ENCODE measurements around the gene IQCN.

The IQCN gene

DNA sequence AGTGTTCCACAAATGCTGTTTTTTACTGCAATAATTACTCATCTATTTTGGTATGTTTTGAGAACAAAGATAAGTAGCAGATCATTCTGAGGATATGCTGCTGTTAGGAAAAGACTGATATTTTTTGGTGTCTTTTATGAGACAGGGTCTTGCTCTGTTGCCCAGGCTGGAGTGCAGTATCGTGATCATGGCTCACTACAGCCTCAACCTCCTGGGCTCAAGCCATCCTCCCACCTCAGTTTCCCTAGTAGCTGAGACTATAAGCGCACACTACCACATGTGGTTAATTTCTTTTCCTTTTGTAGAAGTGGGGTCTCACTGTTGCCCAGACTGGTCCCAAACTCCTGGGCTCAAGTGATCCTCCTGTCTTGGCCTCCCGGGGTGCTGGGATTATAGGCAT lies 39.1 kb upstream of the IQCN start:
- no peak overlapping the region for H3K27ac ChIP-seq
- TF ChIP-seq, protein P1, sequence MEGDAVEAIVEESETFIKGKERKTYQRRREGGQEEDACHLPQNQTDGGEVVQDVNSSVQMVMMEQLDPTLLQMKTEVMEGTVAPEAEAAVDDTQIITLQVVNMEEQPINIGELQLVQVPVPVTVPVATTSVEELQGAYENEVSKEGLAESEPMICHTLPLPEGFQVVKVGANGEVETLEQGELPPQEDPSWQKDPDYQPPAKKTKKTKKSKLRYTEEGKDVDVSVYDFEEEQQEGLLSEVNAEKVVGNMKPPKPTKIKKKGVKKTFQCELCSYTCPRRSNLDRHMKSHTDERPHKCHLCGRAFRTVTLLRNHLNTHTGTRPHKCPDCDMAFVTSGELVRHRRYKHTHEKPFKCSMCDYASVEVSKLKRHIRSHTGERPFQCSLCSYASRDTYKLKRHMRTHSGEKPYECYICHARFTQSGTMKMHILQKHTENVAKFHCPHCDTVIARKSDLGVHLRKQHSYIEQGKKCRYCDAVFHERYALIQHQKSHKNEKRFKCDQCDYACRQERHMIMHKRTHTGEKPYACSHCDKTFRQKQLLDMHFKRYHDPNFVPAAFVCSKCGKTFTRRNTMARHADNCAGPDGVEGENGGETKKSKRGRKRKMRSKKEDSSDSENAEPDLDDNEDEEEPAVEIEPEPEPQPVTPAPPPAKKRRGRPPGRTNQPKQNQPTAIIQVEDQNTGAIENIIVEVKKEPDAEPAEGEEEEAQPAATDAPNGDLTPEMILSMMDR (conservative IDR thresholded peaks at IDR 0.05): no peak
- no peak for TF ChIP-seq ZFX (IDR thresholded peaks at IDR 0.05)

DNA sequence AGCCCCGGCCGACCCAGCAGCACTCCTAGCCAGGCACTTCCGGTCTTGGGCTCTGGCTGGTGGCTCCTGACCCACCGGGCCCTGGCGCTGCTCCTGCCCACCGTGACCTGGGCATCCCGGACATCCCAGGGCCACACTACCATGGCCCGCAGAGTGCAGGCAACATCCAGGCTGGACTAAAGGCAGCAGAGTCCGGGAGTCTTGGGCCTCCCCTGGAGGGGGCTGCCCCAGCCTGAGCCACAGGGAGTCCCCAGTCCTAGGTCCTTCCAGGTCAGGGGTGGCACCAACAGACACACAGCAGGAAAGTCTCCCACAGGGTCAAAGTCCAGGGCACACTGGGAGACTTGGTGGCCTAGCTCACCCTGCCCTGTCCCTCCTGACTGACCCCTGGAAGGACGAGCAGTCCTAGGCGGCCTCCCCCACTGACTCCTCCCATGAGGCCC lies 37.9 kb upstream of the IQCN start:
- H3K27ac ChIP-seq: no peak overlapping the region
- TF ChIP-seq ZFX (IDR thresholded peaks at IDR 0.05): no peak
- TF ChIP-seq, protein P1 (conservative IDR thresholded peaks at IDR 0.05): no peak

DNA sequence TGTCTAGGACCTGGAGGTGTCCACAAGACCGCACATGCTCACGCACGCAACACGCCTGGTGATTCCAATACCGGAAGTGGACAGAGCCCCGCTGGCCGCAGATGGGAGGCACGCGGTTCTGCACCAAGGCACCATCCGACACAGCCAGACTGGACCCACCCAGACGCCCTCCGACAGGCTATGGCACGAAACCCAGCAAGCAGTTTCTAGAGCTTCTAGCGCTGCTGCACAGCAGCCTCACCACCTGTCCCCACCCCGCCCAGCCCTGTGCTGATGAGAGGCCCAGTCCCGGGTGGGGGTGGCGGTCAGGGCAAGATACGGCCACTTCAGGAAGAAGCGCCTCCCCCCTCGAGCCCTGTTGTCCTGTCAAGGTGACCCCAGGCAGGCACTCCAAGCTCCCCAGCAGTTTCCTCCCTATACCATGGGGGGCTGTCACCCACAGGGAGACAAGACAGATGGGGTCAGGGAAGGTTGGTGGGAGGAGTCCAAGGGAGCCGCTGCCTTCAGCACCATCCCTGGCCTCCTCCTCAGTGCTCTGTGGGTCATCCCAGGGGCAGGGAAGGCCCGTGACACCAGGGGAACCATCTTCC lies 37.3 kb upstream of the IQCN start:
- TF ChIP-seq, protein P1 (conservative IDR thresholded peaks at IDR 0.05): no peak
- no peak for TF ChIP-seq ZFX (IDR thresholded peaks at IDR 0.05)
- no peak overlapping the region for H3K27ac ChIP-seq

DNA sequence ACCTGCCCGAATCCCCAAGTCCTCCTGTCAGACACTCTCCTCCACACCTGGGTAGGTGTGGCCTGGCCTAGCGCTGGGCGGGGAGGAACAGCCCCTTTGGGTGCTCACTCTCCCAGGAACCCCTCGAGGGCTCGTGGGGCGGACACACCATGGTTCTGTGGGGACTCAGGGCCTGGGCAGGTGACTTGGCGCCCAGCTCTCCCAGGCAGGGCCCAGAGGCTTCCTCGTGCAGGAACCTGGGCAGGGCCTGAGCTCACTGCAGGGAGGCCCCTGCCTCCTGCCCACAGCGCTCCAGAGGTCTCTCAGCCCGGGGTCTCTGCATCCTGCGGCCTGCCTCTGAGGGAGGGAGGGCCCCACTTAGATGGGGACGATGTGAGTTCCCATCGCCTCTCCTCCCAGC lies 36.7 kb upstream of the IQCN start:
- peak; percentile 16; the same call in 1 of the 2 replicates for TF ChIP-seq ZFX (IDR thresholded peaks at IDR 0.05)
- TF ChIP-seq, protein P1 (conservative IDR thresholded peaks at IDR 0.05): no peak
- no peak overlapping the region for H3K27ac ChIP-seq

DNA sequence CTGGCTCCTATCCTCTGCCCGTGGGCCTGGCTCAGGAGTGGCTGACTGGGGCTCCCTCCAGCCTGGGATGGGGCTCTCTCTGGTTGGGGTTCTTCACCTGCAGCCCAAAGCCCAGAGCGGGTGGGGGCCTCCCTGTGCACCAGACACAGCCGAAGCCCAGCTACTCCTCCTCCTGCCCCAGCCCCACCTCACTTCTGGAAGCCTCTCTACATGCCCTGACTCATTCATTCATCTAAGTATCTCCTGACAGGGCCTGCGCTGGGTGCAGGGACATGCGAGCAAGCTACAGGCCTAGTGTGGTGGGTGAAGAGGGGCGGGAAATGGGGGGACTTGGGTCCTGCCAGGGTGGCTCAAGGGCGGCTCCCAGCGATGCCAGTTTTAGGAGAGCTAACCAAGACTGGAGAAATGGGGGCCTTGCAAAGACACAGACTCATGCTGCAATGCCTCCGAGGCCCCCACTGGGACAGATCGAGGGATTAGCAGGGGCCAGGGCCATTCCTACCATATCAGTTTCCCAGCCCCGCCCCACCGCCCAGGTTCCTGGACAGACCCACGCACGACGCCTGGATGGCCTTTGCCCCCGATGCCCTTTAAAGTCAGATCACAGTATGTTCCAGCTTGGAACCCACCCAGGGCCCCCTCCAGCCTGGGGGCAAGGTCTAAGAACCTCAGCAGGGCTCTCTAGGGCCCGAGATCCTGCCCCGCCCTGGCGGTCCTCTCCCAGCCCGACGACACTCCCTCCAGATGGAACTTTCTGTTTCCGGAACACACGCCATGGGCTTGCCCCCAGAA lies 36.1 kb upstream of the IQCN start:
- TF ChIP-seq ZFX (IDR thresholded peaks at IDR 0.05): no peak
- TF ChIP-seq, protein P1 (conservative IDR thresholded peaks at IDR 0.05): no peak
- H3K27ac ChIP-seq: no peak overlapping the region

DNA sequence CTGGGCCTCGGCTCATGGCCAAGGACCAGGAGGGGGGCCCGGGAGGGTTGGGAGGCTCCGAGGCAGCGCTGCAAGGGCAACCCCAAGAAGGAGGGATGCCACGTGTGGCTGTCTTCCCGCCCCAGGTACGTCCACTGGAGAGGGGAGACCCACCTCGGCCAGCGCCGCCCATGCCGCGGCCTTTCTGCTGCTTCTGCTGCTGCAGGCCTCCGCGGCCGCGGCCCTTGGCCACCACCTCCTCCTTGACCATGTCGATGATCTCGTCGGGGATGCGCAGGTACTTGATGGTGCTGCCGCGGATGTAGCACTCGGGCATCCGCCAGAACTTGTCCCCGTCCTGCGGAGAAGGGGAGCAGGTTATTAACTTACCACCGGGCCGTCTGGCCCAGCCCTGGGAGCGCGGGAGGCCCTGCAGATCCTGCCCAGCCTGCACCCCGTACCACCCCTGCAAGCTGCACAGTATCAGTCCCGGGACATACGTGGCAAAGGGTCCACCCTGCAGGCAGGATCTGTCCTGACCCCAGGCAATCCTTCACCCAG lies 35.3 kb upstream of the IQCN start:
- no peak for TF ChIP-seq ZFX (IDR thresholded peaks at IDR 0.05)
- TF ChIP-seq, protein P1 (conservative IDR thresholded peaks at IDR 0.05): no peak
- H3K27ac ChIP-seq: no peak overlapping the region

DNA sequence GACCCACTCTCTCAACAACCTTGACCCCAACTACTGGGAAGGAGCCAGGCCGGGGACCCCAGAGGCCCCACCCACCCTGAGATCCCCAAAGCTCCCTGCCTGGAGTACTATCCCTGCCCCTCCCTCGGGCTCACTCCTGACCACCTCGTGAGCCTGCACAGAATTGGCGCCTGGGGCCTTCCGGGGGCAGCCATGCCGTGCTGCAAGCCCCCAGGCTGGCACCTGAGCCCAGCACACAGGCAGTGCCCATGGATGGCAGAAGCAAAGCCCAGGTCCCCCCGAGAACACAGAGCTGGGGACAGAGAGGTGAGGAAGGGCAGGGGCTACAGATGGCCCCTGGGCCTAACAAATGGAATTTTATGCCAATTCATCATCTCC lies 34.7 kb upstream of the IQCN start:
- TF ChIP-seq, protein P1 (conservative IDR thresholded peaks at IDR 0.05): no peak
- TF ChIP-seq ZFX (IDR thresholded peaks at IDR 0.05): no peak
- no peak overlapping the region for H3K27ac ChIP-seq

All from C4-2B (cell line).